GM12891 (cell line): ENCODE data around the gene LARP1B.

Experiments
- PAX5 ChIP-seq: IDR thresholded peaks from 2 replicates; pipeline ENCODE4 v1.6.1; 2011; ENCODE audit warnings: low read length, moderate library complexity, mild to moderate bottlenecking; ENCODE audit not compliant: insufficient read depth, severe bottlenecking
- POLR2A ChIP-seq: IDR thresholded peaks from 2 replicates; pipeline ENCODE4 v1.6.1; 2011; ENCODE audit warnings: low read depth, low read length, control low read depth
- POLR2AphosphoS5 ChIP-seq: IDR thresholded peaks from 2 replicates; pipeline ENCODE4 v1.6.1; 2011; ENCODE audit warnings: low read depth, low read length, control low read depth
- POU2F2 ChIP-seq: IDR thresholded peaks from 2 replicates; pipeline ENCODE4 v1.6.1; 2011; ENCODE audit warnings: low read depth, mild to moderate bottlenecking, control low read depth, low read length, moderate library complexity
- SPI1 ChIP-seq: IDR thresholded peaks from 2 replicates; pipeline ENCODE4 v1.6.1; 2011; ENCODE audit warnings: low read depth, low read length, control low read depth
- TAF1 ChIP-seq: IDR thresholded peaks from 2 replicates; pipeline ENCODE4 v1.6.1; 2011; ENCODE audit warnings: low read depth, low read length, control low read depth

DNA sequence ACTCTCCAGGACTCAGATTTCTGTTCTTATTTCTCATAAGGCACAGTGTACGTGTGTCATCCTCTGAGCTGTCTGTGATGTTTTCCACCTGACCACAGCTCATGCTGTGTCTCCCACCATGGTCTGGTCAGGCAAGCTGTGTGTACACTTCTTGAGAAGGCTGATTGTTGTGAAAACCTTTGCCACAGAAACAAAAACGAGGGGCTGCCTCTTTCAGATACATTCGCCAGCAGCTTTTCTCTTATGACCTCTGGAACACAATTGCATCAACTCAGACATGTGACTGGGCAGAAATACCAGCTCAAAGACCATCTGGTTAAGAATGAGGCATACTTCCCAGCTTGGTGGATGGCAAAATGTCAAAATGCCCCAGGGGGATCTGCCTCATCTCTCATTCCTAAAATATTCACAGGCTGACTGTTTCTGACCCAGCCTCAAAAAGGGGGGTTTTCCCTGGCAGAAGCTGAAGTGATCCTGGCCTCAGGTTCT, 180.4 kb downstream of the LARP1B start:
- TF ChIP-seq POLR2AphosphoS5, result no peak
- no peak for TF ChIP-seq POLR2A
- no peak for TF ChIP-seq PAX5
- no peak for TF ChIP-seq SPI1
- TF ChIP-seq TAF1, result no peak
- TF ChIP-seq POU2F2, result no peak
